Measurements from ENCODE around the gene RPS6KA1.
A peak's percentile ranks its signal among the peaks of the same experiment; 100 is the strongest.
"Not testable (repeated sequence)": the region's sequence is repeated elsewhere in the genome, so short reads cannot be mapped to it uniquely, and the experiment has no call there.

The RPS6KA1 gene

DNA sequence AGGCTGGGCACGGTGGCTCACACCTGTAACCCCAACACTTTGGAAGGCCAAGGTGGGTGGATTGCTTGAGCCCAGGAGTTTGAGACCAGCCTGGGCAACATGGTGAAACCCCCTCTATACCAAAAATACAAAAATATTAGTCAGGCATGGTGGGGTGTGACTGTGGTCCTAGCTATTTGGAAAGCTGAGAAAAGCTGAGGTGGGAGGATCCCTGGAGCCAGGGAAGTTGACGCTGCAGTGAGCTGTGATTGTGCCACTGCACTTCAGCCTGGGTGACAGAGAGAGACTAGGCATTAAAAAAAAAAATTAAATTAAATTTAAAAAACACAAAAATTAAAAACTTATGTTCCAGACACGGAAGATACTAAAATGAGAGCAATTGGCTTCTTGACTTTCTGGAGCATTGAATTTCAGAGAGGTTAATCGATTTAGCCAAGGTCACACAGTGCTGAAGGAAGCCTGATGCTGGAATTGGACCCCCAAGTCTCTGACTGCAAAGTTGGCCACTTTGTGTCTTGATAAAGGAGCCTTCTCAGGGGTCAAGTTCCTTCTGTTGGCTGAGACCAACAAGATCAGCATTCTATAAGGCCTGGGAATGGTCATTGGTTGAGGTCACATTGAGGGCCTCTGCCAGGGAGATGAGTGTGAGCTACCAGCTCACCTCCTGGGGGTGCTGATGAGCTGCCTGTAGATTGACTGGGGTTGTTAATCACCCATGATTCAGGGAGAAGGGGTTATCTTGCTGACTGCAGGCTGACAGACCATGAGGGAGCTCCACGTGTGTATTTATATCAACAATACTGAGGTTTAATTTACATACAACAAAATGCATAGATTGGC lies 54.3 kb downstream of the RPS6KA1 start:
- no peak overlapping the region for H3K27ac ChIP-seq (ENCODE audit: low read depth, low read length, poor library complexity, severe bottlenecking)
- TF ChIP-seq EZH2 (IDR thresholded peaks at IDR 0.05; ENCODE audit: borderline replicate concordance, low read length): no peak
- TF ChIP-seq, protein P1, sequence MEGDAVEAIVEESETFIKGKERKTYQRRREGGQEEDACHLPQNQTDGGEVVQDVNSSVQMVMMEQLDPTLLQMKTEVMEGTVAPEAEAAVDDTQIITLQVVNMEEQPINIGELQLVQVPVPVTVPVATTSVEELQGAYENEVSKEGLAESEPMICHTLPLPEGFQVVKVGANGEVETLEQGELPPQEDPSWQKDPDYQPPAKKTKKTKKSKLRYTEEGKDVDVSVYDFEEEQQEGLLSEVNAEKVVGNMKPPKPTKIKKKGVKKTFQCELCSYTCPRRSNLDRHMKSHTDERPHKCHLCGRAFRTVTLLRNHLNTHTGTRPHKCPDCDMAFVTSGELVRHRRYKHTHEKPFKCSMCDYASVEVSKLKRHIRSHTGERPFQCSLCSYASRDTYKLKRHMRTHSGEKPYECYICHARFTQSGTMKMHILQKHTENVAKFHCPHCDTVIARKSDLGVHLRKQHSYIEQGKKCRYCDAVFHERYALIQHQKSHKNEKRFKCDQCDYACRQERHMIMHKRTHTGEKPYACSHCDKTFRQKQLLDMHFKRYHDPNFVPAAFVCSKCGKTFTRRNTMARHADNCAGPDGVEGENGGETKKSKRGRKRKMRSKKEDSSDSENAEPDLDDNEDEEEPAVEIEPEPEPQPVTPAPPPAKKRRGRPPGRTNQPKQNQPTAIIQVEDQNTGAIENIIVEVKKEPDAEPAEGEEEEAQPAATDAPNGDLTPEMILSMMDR (IDR thresholded peaks at IDR 0.05; ENCODE audit: low read length): peak; percentile 39; the same call in 1 of the 2 replicates

DNA sequence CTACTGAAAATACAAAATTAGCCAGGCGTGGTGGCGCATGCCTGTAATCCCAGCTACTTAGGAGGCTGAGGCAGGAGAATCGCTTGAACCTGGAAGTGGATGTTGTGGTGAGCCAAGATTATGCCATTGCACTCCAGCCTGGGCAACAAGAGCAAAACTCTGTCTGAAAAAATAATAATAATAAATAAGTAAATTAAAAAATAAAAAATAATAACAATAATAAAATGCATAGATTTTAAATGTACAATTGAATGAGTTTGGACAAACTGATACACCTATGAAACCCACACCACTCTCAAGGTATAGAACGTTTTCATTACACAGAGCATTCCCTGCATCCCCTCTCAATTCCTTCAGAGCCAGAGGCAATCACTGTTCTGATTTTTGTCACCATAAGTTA lies 55.0 kb downstream of the RPS6KA1 start:
- not testable (repeated sequence) for H3K27ac ChIP-seq (ENCODE audit: low read depth, low read length, poor library complexity, severe bottlenecking); H3K36me3 ChIP-seq (ENCODE audit: insufficient read depth, low read length); H3K9me3 ChIP-seq (ENCODE audit: low read length); H3K9me2 ChIP-seq (ENCODE audit: low read depth, low read length); H3K79me2 ChIP-seq (ENCODE audit: insufficient read depth, low read length); H3K9ac ChIP-seq (ENCODE audit: low read length); H3K4me2 ChIP-seq (ENCODE audit: low read length); H3K27me3 ChIP-seq (ENCODE audit: insufficient read depth, low read length); H3F3A ChIP-seq (ENCODE audit: insufficient read depth, low read length); H4K20me1 ChIP-seq (ENCODE audit: insufficient read depth, low read length); H3K4me1 ChIP-seq (ENCODE audit: insufficient read depth, low read length, severe bottlenecking); H2AFZ ChIP-seq (ENCODE audit: low read length); H3K4me3 ChIP-seq (ENCODE audit: low read depth, low read length, poor library complexity, severe bottlenecking)

More for the DNA sequence above, 54.3 kb downstream of the RPS6KA1 start:
- no peaks in the 10 kb centered on the region; the same call in 1 of the 2 replicates for H3K27me3 ChIP-seq (ENCODE audit: insufficient read depth, low read length)
- H3K4me1 ChIP-seq (ENCODE audit: insufficient read depth, low read length, severe bottlenecking): no peaks in the 10 kb centered on the region
- no peak overlapping the region for H3K4me2 ChIP-seq (ENCODE audit: low read length)
- H2AFZ ChIP-seq (ENCODE audit: low read length): no peak overlapping the region
- H3K4me3 ChIP-seq (ENCODE audit: low read depth, low read length, poor library complexity, severe bottlenecking): no peak overlapping the region
- H4K20me1 ChIP-seq (ENCODE audit: insufficient read depth, low read length): no peaks in the 10 kb centered on the region
- H3K9ac ChIP-seq (ENCODE audit: low read length): no peak overlapping the region
- no peaks in the 10 kb centered on the region for H3K9me2 ChIP-seq (ENCODE audit: low read depth, low read length)
- H3F3A ChIP-seq (ENCODE audit: insufficient read depth, low read length): no peaks in the 10 kb centered on the region
- no peaks in the 10 kb centered on the region for H3K36me3 ChIP-seq (ENCODE audit: insufficient read depth, low read length)
- H3K79me2 ChIP-seq (ENCODE audit: insufficient read depth, low read length): no peaks in the 10 kb centered on the region
- H3K9me3 ChIP-seq (ENCODE audit: low read length): no peaks in the 10 kb centered on the region; the same call in 1 of the 2 replicates

DNA sequence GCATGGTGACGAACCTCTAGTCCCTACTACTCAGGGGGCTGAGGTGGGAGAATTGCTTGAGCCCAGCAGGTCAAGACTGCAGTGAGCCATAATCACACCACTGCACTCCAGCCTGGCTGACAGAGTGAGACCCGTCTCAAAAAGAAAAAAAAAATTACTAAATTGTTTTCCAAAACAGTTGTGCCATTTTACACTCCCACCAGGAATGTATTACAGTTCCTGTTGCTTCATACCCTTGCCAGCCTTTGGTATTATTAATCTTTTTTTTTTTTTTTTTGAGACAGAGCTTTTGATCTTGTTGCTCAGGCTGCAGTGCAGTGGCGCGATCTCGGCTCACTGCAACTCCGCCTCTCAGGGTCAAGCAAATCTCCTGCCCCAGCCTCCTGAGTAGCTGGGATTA lies 55.9 kb downstream of the RPS6KA1 start:
- Histone ChIP-seq H3K4me3 (ENCODE audit: low read depth, low read length, poor library complexity, severe bottlenecking) (no peak overlapping the region), H3K9me2 (ENCODE audit: low read depth, low read length) (no peaks in the 10 kb centered on the region), H3K79me2 (ENCODE audit: insufficient read depth, low read length) (no peaks in the 10 kb centered on the region), H4K20me1 (ENCODE audit: insufficient read depth, low read length) (no peaks in the 10 kb centered on the region), H3K9me3 (ENCODE audit: low read length) (no peaks in the 10 kb centered on the region; the same call in 1 of the 2 replicates), H3K27me3 (ENCODE audit: insufficient read depth, low read length) (no peaks in the 10 kb centered on the region; the same call in 1 of the 2 replicates), H3K27ac (ENCODE audit: low read depth, low read length, poor library complexity, severe bottlenecking) (no peak overlapping the region), H3K36me3 (ENCODE audit: insufficient read depth, low read length) (no peaks in the 10 kb centered on the region), H3K4me2 (ENCODE audit: low read length) (no peak overlapping the region), H2AFZ (ENCODE audit: low read length) (no peak overlapping the region), H3F3A (ENCODE audit: insufficient read depth, low read length) (no peaks in the 10 kb centered on the region), H3K4me1 (ENCODE audit: insufficient read depth, low read length, severe bottlenecking) (no peaks in the 10 kb centered on the region), H3K9ac (ENCODE audit: low read length) (no peak overlapping the region)
- TF ChIP-seq, protein P1 (IDR thresholded peaks at IDR 0.05; ENCODE audit: low read length): no peak
- no peak for TF ChIP-seq EZH2 (IDR thresholded peaks at IDR 0.05; ENCODE audit: borderline replicate concordance, low read length)

Measured in OCI-LY1 (cell line).